Osteoblast (primary cell): ENCODE results near the gene PNP. TPM values are rescaled to one million over a fixed set of nuclear protein-coding genes. Genes with fewer than 3 reads are reported as not detected.
A peak's percentile ranks its signal among the peaks of the same experiment; 100 is the strongest.

Source experiments
- DNase-seq: peaks from one replicate; pipeline ENCODE4 v3.0.0; 2011; ENCODE audit warnings: low spot score, mixed read lengths; ENCODE audit not compliant: insufficient read length; ENCODE audit errors: missing footprints
- H2AFZ ChIP-seq: 2 replicates; pipeline ENCODE4 v1.6.0; 2011; ENCODE audit warnings: mild to moderate bottlenecking, low read length
- H3K27ac ChIP-seq: 2 replicates; pipeline ENCODE4 v1.5.1; 2011; ENCODE audit warnings: mild to moderate bottlenecking, low read depth, low read length, moderate library complexity
- H3K27me3 ChIP-seq: 2 replicates; pipeline ENCODE4 v1.6.0; 2012; ENCODE audit warnings: mild to moderate bottlenecking, control low read depth, inconsistent platforms, low read length, moderate library complexity; ENCODE audit not compliant: insufficient read depth
- H3K36me3 ChIP-seq: 2 replicates; pipeline ENCODE4 v1.5.1; 2011; ENCODE audit warnings: mild to moderate bottlenecking, low read length, control low read depth, moderate library complexity; ENCODE audit not compliant: insufficient read depth
- H3K4me1 ChIP-seq: 2 replicates; pipeline ENCODE4 v1.5.1; 2011; ENCODE audit warnings: mild to moderate bottlenecking, low read length, control low read depth, moderate library complexity; ENCODE audit not compliant: insufficient read depth
- H3K4me2 ChIP-seq: 2 replicates; pipeline ENCODE4 v1.6.0; 2011; ENCODE audit warnings: mild to moderate bottlenecking, low read length; ENCODE audit not compliant: insufficient read depth
- H3K4me3 ChIP-seq: fragments of 200-600 bp; sonication (generic); 3 replicates; pipeline ENCODE4 v1.5.1; 2012; ENCODE audit warnings: mild to moderate bottlenecking, low read length, inconsistent platforms; ENCODE audit not compliant: insufficient read depth
- H3K79me2 ChIP-seq: 2 replicates; pipeline ENCODE4 v1.6.0; 2012; ENCODE audit warnings: mild to moderate bottlenecking, low read length, control low read depth, inconsistent platforms; ENCODE audit not compliant: insufficient read depth
- H3K9me3 ChIP-seq: 2 replicates; pipeline ENCODE4 v1.5.1; 2011; ENCODE audit warnings: low read depth, low read length, control low read depth
- H4K20me1 ChIP-seq: 2 replicates; pipeline ENCODE4 v1.6.0; 2012; ENCODE audit warnings: mild to moderate bottlenecking, low read length, control low read depth; ENCODE audit not compliant: insufficient read depth
- total RNA-seq: library from RNA; depleted of rRNA; stranded (reverse); fragments of >200 nt; gene quantifications from 2 replicates; pipeline ENCODE4 v1.2.3, GENCODE V29; 2012
- TF ChIP-seq, protein P1 (sequence below): IDR thresholded peaks from 2 replicates; pipeline ENCODE4 v1.5.1; 2011; ENCODE audit warnings: mild to moderate bottlenecking, low read depth, low read length, moderate library complexity; ENCODE audit errors: extremely low read depth

Gene PNP
- total RNA-seq: 27.7 and 29.7 TPM in 2 replicates

DNA sequence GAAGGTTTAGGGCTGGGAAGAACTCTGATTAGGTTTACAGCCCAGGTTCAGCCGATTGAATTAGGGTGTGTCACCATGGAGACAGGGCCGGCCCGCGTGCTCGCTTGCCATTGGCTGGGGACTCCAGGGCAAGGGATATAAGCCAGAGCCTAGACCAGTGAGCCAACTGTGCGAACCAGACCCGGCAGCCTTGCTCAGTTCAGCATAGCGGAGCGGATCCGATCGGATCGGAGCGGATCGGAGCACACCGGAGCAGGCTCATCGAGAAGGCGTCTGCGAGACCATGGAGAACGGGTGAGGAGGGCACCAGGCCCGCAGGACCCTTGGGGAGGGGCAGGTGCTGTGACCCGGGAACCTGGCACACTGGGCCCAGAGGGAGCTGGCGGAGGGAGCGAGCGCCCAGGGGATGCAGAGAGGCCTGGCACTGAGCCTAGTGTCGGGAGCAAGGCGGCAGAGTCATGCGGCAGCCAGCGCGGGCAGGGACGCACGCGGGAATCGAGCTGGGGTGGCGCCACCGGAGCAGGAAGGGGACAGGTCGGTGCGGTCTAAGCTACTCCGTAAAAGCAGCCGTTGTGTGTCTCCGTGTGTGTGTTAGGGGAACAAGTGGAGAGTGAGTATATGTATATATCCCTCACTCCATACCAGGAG lies at the start of gene PNP:
TSS of gene PNP (plus strand) at position 165 of the 648 bp plus-strand sequence. CDS start at position 284, 119 bp downstream.
- Histone ChIP-seq H3K4me2 (peak within 1 kb of the TSS; percentile 87), H3K27ac (peak within 1 kb of the TSS; percentile 87), H3K27me3 (peaks cover 11% of the 10 kb centered on the region), H4K20me1 (peaks cover 3% of the 10 kb centered on the region), H3K36me3 (peaks cover 20% of the 10 kb centered on the region), H3K4me3 (peak within 1 kb of the TSS; percentile 87), H3K4me1 (peaks cover 10% of the 10 kb centered on the region), H3K79me2 (peaks cover 46% of the 10 kb centered on the region), H3K9me3 (no peaks in the 10 kb centered on the region), H2AFZ (peak within 1 kb of the TSS; percentile 78)
- DNase-seq: peak; percentile 97
- TF ChIP-seq, protein P1, sequence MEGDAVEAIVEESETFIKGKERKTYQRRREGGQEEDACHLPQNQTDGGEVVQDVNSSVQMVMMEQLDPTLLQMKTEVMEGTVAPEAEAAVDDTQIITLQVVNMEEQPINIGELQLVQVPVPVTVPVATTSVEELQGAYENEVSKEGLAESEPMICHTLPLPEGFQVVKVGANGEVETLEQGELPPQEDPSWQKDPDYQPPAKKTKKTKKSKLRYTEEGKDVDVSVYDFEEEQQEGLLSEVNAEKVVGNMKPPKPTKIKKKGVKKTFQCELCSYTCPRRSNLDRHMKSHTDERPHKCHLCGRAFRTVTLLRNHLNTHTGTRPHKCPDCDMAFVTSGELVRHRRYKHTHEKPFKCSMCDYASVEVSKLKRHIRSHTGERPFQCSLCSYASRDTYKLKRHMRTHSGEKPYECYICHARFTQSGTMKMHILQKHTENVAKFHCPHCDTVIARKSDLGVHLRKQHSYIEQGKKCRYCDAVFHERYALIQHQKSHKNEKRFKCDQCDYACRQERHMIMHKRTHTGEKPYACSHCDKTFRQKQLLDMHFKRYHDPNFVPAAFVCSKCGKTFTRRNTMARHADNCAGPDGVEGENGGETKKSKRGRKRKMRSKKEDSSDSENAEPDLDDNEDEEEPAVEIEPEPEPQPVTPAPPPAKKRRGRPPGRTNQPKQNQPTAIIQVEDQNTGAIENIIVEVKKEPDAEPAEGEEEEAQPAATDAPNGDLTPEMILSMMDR: no peak

DNA sequence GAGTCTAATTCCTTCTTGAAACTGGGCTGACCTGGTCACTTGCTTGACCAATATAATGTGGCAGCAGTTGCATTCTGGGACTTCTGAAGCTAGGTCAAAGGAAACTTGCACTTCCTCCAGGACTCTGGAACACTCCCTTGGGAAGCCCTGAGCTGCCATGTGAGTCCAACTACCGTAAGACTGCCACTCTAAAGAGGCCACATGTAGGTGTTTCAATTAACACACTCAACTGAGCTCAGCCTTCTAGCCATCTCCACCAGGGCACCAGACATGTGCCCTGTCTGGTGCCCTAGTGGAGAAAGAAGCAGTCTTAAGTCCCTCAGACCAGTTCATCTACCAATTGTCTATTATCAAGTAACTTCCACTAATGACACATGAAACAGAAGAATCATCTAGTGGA lies 49.8 kb upstream of the PNP start:
- Histone ChIP-seq H3K9me3 (no peaks in the 10 kb centered on the region), H3K4me3 (no peak overlapping the region), H4K20me1 (no peaks in the 10 kb centered on the region), H2AFZ (peak overlapping the region; percentile 25), H3K36me3 (no peaks in the 10 kb centered on the region), H3K4me2 (no peak overlapping the region), H3K27me3 (no peaks in the 10 kb centered on the region), H3K79me2 (no peaks in the 10 kb centered on the region), H3K27ac (no peak overlapping the region), H3K4me1 (no peaks in the 10 kb centered on the region)
- TF ChIP-seq, protein P1: no peak
- no peak for DNase-seq

GRCh38 chr14:20421267-20421666 lies 47.9 kb upstream of the PNP start:
- Histone ChIP-seq H3K4me1 (no peaks in the 10 kb centered on the region), H3K27me3 (no peaks in the 10 kb centered on the region), H3K36me3 (no peaks in the 10 kb centered on the region), H3K4me3 (no peak overlapping the region), H3K4me2 (no peak overlapping the region), H3K79me2 (no peaks in the 10 kb centered on the region), H3K9me3 (no peaks in the 10 kb centered on the region), H2AFZ (no peak overlapping the region), H4K20me1 (no peaks in the 10 kb centered on the region), H3K27ac (no peak overlapping the region)
- no peak for DNase-seq
- TF ChIP-seq, protein P1: no peak

DNA sequence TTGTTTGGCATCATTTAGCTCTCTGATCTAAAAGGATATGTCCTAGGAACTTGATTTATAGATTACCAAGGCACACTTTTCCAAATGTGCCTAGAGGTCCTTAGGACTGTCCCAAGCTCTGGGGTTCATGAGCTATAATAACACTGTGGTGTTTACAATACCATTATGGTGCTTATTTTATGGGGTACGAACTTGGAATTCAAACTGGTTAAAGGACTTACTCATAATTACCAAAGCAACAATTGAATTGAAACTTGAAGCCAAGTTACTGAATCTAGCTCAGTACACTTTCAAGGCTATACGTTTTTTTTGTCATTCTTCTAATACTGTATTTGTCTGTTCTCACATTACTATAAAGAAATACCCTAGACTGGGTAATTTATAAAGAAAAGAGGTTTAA lies 46.3 kb upstream of the PNP start:
- no peaks in the 10 kb centered on the region for H3K9me3 ChIP-seq
- H3K4me1 ChIP-seq: peaks cover 4% of the 10 kb centered on the region
- no peaks in the 10 kb centered on the region for H3K36me3 ChIP-seq
- H3K4me3 ChIP-seq: no peak overlapping the region
- TF ChIP-seq, protein P1: no peak
- H4K20me1 ChIP-seq: no peaks in the 10 kb centered on the region
- H3K27me3 ChIP-seq: no peaks in the 10 kb centered on the region
- H3K4me2 ChIP-seq: no peak overlapping the region
- H2AFZ ChIP-seq: no peak overlapping the region
- H3K79me2 ChIP-seq: no peaks in the 10 kb centered on the region
- no peak overlapping the region for H3K27ac ChIP-seq
- DNase-seq: no peak
